Measurements from ENCODE around the gene NSD1. TPM values are rescaled to one million over a fixed set of nuclear protein-coding genes. Genes with fewer than 3 reads are reported as not detected.

The NSD1 gene
- 11.5 and 14.5 TPM in 2 replicates for total RNA-seq (2014; rRNA removed; shearing (Covaris generic))

DNA sequence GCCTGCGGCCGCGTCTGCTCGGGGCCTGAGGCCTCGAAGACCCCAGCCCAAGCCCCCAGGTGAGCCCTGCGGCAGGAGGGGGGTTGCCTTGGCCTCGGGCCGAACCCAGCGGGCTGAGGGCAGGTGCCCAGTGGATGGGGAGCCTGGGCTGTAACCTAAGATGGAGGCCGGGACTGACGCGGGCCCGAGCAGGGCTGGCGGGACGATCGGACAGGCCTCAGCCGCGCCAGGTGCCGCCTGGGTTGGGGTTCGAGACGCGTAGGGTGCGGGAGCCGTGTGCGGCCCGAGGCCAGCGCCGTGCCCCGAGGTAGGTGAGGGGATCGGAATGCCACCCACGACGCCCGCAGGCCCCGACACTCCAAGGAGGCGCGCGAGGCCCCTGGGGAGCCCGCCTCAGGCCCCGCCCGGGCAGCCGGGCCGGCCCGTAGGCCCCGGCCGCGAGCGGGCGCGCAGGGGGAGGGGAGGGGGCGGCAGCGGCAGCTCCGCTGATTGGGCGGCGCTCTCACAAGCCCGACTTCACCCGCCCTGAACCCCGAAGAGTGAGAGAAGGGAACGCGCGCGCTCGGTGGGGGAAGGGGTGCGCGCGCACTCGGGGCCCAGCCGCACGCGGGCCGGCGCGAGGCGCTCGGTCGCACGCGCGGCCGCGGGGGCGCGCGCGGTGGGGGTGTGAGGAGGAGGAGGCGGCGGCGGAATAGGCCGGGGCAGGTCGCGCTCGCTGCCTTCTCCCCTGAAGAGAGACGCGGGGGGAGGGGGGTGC is at the start of gene NSD1:
NSD1 (plus strand) TSS at position 678 of the 757 bp plus-strand sequence. CDS start 1,331 bp downstream, outside the sequence.
- DNase-seq (ENCODE audit: low read depth), result peak; percentile 70

- no peak for DNase-seq (ENCODE audit: low read depth)
These were observed 49.4 kb upstream of the NSD1 start for GRCh38 chr5:177084175-177084574.

DNA sequence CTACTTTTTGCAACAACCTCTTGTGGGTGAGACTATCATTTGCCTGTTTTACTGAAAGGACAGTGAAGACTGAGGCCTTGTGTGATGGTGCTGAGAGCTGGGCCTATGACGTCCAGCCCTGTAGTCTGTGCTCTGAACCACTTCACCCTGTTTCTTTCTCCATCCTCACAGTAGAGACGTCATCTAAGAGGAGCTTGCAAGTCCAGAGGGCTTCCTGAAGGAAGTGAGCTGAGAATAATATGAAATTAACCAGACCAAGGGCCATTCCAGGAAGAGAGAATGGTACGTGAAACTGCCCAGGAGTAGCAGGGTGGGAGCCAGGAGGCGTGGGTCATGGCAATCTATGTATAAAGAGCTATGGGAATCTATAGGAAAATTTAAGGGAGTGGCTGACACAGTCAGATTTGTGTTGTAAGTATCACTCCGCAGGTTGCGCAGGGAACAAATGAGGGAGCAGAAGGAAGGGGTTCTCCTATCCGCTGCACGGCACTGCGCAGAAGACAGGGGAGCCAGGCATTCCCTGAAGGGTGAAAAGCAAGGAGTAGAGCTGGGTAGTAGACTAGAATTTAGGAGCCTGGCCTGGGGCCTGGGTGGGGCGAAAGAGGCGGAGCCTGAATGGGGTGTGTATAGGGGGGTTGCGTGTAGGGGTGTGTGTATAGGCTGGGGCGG is 47.5 kb upstream of the NSD1 start:
- DNase-seq (ENCODE audit: low read depth), result no peak

- DNase-seq (ENCODE audit: low read depth), result peak; percentile 46
These were observed 46.7 kb upstream of the NSD1 start, which contains the start of gene FGFR4 for GRCh38 chr5:177086654-177087397. Gene FGFR4, plus strand, starts transcription at chr5:177086915. Its CDS starts 2,688 bp downstream, at chr5:177089603.

- no peak for DNase-seq (ENCODE audit: low read depth)
These were observed 46.1 kb upstream of the NSD1 start for GRCh38 chr5:177087398-177088005.

GRCh38 chr5:177089127-177089526 is 44.4 kb upstream of the NSD1 start:
- no peak for DNase-seq (ENCODE audit: low read depth)

DNA sequence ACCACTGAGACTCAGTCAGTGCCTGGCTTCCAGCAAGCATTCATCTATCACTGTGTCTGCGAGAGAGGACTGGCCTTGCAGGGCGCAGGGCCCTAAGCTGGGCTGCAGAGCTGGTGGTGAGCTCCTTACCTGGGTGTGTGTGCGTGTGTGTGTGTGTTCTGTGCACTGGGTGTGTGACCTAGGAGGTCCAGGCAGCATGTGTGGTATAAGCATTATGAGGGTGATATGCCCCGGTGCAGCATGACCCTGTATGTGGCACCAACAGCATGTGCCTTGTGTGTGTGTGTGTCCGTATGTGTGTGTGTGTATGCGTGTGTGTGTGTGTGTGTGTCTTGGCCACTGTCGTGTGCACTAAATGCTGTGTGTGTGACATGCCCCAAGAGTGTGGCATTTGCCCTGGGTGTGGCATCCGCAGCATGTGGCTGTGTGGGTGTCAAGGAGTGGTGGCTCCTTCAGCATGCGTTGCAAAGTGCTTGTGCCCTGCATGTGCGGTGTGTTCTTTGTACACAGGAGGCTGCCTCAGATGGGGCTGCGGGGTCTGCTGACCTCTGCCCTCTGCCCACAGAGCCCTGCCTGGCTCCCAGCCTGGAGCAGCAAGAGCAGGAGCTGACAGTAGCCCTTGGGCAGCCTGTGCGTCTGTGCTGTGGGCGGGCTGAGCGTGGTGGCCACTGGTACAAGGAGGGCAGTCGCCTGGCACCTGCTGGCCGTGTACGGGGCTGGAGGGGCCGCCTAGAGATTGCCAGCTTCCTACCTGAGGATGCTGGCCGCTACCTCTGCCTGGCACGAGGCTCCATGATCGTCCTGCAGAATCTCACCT is 43.5 kb upstream of the NSD1 start:
- DNase-seq (ENCODE audit: low read depth), result no peak

GRCh38 chr5:177090813-177091212 is 42.8 kb upstream of the NSD1 start:
- no peak for DNase-seq (ENCODE audit: low read depth)

GRCh38 chr5:177091232-177091631 is 42.3 kb upstream of the NSD1 start:
- DNase-seq (ENCODE audit: low read depth), result no peak

DNA sequence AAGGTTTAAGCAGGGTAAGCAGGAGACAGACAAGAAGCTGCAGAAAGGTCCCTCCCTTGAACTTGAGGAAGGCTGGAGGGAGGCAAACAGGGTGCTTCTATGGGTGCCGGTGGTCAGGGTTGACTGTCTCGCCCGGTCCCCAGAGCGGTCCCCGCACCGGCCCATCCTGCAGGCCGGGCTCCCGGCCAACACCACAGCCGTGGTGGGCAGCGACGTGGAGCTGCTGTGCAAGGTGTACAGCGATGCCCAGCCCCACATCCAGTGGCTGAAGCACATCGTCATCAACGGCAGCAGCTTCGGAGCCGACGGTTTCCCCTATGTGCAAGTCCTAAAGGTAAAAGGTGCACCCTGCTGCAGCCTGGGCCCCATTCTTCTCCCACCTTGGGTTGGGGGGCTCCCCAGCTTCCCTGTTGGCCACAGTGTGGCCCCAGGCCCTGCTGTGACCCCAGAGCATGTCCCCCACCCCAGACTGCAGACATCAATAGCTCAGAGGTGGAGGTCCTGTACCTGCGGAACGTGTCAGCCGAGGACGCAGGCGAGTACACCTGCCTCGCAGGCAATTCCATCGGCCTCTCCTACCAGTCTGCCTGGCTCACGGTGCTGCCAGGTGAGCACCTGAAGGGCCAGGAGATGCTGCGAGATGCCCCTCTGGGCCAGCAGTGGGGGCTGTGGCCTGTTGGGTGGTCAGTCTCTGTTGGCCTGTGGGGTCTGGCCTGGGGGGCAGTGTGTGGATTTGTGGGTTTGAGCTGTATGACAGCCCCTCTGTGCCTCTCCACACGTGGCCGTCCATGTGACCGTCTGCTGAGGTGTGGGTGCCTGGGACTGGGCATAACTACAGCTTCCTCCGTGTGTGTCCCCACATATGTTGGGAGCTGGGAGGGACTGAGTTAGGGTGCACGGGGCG is 41.1 kb upstream of the NSD1 start:
- no peak for DNase-seq (ENCODE audit: low read depth)

GRCh38 chr5:177093082-177093712 is 40.4 kb upstream of the NSD1 start:
- DNase-seq (ENCODE audit: low read depth), result no peak

DNA sequence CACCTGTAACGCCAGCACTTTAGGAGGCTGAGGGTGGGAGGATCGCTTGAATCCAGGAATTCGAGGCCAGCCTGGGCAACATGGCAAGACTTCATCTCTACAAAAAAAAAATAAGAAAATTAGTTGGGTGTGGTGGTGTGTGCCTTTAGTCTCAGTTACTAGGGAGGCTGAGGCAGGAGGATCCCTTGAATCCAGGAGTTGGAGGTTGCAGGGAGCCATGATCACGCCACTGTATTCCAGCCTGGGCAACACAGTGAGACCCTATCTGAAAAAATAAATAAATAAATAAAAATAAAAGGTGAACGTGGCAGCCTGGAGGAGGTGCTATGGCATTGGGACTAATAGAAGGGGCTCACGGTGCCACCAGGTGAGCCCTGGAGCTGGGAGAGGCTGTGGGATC is 39.8 kb upstream of the NSD1 start:
- no peak for DNase-seq (ENCODE audit: low read depth)

- DNase-seq (ENCODE audit: low read depth), result peak; percentile 84
These were observed 39.1 kb upstream of the NSD1 start for GRCh38 chr5:177094224-177095087.

- DNase-seq (ENCODE audit: low read depth), result no peak
These were observed 38.4 kb upstream of the NSD1 start for GRCh38 chr5:177095088-177095669.

DNA sequence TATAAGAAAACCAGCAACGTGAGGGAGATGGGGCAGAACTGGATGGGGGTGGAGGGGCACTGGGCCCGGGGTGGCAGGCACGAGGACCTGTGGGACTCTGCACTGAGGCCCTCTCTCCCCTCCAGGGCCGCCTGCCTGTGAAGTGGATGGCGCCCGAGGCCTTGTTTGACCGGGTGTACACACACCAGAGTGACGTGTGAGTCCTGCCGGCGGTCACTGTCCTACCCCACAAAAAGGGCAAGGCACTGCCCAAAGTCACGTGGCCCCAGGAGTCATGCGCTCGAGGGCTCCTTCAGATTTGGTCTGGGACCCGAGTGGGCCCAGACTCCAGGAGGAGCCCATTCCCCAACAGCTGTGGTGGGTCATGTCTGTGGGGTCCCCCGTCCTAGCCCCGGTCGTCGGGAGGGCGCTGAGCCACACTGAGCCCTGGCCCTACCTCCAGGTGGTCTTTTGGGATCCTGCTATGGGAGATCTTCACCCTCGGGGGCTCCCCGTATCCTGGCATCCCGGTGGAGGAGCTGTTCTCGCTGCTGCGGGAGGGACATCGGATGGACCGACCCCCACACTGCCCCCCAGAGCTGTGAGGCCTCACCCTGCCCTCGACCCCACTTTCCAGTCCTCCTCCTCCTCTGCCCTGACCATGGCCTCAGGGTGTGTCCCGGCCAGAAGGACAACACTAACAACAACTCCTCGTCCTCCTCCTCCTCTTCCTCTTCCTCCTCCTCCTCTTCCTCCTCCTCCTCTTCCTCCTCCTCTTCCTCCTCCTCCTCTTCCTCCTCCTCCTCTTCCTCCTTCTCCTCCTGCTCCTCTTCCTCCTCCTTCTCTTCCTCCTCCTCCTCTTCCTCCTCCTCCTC is 37.2 kb upstream of the NSD1 start:
- peak; percentile 19 for DNase-seq (ENCODE audit: low read depth)

GRCh38 chr5:177097016-177097985 is 36.3 kb upstream of the NSD1 start:
- DNase-seq (ENCODE audit: low read depth), result no peak

Measured in RPMI7951 (cell line).